ENCODE results near the gene RPUSD1.
A peak's percentile ranks its signal among the peaks of the same experiment; 100 is the strongest.

RPUSD1 gene

GRCh38 chr16:741986-742629 is 46.1 kb downstream of the RPUSD1 start:
- no peak for DNase-seq

- DNase-seq = peak; percentile 62
Measured at GRCh38 chr16:740764-741505, 47.2 kb downstream of the RPUSD1 start, which contains the start of gene CIAO3. Gene CIAO3, minus strand, starts transcription at chr16:740997. Its CDS starts 12 bp downstream, at chr16:740985.

DNA sequence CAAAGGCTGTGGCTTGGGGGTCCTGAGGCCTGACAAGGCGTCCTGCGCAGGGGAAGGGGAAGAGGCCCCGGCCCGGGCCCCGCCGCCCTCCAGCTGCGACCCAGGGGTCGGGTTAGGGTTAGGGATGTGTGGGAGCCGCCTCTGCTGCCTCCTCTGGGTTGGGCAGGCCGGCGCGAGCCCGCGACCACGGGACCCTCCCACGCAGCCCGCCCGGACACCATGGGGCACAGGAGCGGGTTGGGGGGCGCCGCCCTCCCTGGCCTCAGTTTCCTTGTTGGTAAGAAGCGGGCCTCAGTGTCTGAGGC is 47.8 kb downstream of the RPUSD1 start:
- DNase-seq = no peak

- DNase-seq = no peak
Measured at GRCh38 chr16:739560-740458, 48.4 kb downstream of the RPUSD1 start.

DNA sequence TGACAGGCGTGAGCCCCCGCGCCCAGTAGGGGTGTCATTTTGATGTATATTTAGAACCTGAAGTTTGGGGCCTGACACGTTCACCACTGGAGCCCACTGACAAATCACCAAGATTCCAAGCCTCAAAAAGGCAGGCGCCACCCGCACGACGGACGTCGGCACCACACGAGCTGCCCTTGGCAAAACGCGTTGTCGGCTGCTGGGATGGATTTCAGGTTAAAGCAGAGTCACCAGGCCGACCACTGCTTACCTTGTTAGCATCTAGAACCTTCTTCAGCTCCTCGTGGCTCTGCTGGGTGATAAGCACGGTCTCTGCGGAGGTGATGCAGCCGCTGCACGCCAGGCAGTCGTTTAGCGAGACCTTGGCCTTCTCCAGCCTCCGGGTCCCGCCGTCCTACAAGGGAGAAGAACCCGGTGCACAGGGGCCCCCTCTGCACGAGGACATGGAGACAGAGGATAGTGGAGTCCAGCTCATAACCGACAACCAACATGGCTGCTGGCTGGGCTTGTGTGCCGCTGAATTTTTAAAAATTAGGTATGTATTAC is 51.2 kb downstream of the RPUSD1 start:
- no peak for DNase-seq

GRCh38 chr16:735982-736453 is 52.2 kb downstream of the RPUSD1 start:
- DNase-seq = no peak

GRCh38 chr16:734981-735881 is 53.0 kb downstream of the RPUSD1 start:
- DNase-seq = no peak
